Uterus (tissue), 2 donors: ENCODE data around the gene L1CAM.

Experiments
- CTCF ChIP-seq, 4 experiments: fragments of 200-600 bp in 2 of 4; fragments of 450-650 bp in 2 of 4; sonication (generic) in 2 of 4; IDR thresholded peaks; one replicate each; pipeline ENCODE4 v1.5.1; 2016 to 2019; ENCODE audit warnings: antibody characterized with exemption in 4 of 4, mild to moderate bottlenecking in 2 of 4, moderate library complexity in 1 of 4
- POLR2A ChIP-seq, 2 donors: fragments of 450-650 bp; IDR thresholded peaks; one replicate each; pipeline ENCODE4 v1.6.1; 2016; ENCODE audit warnings: antibody characterized with exemption in 2 of 2, mild to moderate bottlenecking in 1 of 2, moderate library complexity in 1 of 2

- TF ChIP-seq CTCF (IDR thresholded peaks at IDR 0.05) (no peak), POLR2A (IDR thresholded peaks at IDR 0.05) (no peak)
These were observed 40.0 kb upstream of the L1CAM start, which contains the start of gene ARHGAP4 for GRCh38 chrX:153925739-153926551.
